Measurements from ENCODE around the gene UBASH3B.

DNA sequence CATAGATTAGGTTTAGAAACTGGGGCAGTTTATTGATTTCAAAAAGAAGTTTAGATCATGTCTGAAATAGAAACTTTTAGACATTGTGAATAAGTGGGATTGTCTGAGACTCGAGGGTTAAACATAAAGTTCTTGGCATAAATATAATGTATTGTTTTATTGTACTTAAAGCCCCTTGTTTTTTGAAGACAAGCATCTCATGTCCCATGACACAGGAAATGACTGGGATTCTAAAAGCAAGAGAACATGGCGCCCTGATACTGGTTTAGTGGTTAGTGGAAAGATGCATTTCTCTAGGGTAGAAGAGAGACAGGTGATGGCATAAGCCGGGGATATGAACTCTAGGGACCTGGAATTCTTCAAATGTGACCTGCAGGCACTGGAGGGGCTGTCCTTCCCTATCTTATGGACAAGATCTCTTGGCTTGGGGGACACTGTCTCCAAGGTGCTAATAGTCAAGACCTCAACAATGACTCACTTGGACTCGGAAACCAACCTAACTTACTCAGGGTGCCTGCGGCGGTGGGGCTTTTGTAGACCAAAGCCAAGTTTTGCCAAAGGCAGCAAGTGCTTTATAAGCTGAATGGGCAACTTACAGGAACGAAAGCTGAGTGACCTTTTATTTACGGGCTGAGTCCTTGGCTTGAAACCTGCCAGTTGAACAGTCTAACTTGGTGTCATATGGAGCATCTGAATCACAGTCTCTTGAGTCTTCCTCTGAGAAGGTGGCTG, 48.2 kb downstream of the UBASH3B start:
- TF ChIP-seq, protein P1, sequence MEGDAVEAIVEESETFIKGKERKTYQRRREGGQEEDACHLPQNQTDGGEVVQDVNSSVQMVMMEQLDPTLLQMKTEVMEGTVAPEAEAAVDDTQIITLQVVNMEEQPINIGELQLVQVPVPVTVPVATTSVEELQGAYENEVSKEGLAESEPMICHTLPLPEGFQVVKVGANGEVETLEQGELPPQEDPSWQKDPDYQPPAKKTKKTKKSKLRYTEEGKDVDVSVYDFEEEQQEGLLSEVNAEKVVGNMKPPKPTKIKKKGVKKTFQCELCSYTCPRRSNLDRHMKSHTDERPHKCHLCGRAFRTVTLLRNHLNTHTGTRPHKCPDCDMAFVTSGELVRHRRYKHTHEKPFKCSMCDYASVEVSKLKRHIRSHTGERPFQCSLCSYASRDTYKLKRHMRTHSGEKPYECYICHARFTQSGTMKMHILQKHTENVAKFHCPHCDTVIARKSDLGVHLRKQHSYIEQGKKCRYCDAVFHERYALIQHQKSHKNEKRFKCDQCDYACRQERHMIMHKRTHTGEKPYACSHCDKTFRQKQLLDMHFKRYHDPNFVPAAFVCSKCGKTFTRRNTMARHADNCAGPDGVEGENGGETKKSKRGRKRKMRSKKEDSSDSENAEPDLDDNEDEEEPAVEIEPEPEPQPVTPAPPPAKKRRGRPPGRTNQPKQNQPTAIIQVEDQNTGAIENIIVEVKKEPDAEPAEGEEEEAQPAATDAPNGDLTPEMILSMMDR (IDR thresholded peaks at IDR 0.05), result no peak
- no peak for TF ChIP-seq EP300 (IDR thresholded peaks at IDR 0.05)
- no peak for TF ChIP-seq POLR2A (IDR thresholded peaks at IDR 0.05)
- no peak for TF ChIP-seq POLR2AphosphoS5 (IDR thresholded peaks at IDR 0.05)

Measured in gastroesophageal sphincter (tissue), 3 donors.